HepG2 (cell line): ENCODE measurements around the gene ADARB2. TPM values are rescaled to one million over a fixed set of nuclear protein-coding genes. Genes with fewer than 3 reads are reported as not detected.

ENCODE experiments used
- ATAC-seq: fragments of 200-7000 bp; cut with Tn5 transposase; 3 replicates; pipeline ENCODE4 v1.9.1; 2020; ENCODE audit warnings: mild to moderate bottlenecking, moderate library complexity
- BruUV-seq: library from RNA; stranded (reverse); fragments of 400-500 nt; replicated peaks from 2 replicates; lab custom pipeline; 2021; lab: Mats Ljungman, UMichigan
- CTCF ChIA-PET: fragments of 300-600 bp; formaldehyde crosslinking; extraction: SDS; loops from one replicate; lab custom pipeline; 2021; ENCODE audit warnings: low total read pairs, inconsistent platforms, low intra/inter-chr PET ratio; lab: Yijun Ruan, JAX
- POLR2A ChIA-PET: fragments of 350-600 bp; sonication (Branson Sonifier 250); formaldehyde crosslinking; loops from one replicate; lab custom pipeline; 2020; ENCODE audit warnings: antibody characterized with exemption, inconsistent platforms; lab: Yijun Ruan, JAX
- DNase-seq: peaks from one replicate; pipeline ENCODE4 v3.0.0-alpha.2; 2015; ENCODE audit warnings: low spot score
- FAIRE-seq: peaks from 3 replicates; lab custom pipeline; 2011; peaks lifted over from hg19 to GRCh38; lab: Jason Lieb, UNC
- H2AFZ ChIP-seq: one replicate; pipeline ENCODE4 v1.6.1; 2011; ENCODE audit warnings: low read length, inconsistent platforms
- H3K27ac ChIP-seq: fragments of 300-600 bp; 3 replicates; pipeline ENCODE4 v1.8.0; 2011; ENCODE audit warnings: mixed run types, mild to moderate bottlenecking, mixed read lengths, low read length, inconsistent platforms; ENCODE audit not compliant: insufficient read depth; ENCODE audit errors: extremely low read length
- H3K27me3 ChIP-seq, 2 experiments: fragments of 200-600 bp in 1 of 2; 2 replicates in 1 of 2; 3 replicates in 1 of 2; pipeline versions ENCODE4 v1.6.0 to v1.8.0; 2011; ENCODE audit warnings: low read length in 2 of 2, mild to moderate bottlenecking in 2 of 2, moderate library complexity in 2 of 2, inconsistent platforms in 1 of 2; ENCODE audit not compliant: insufficient read depth in 2 of 2, control insufficient read depth in 1 of 2
- H3K36me3 ChIP-seq, 2 experiments: fragments of 200-600 bp in 1 of 2; replicated peaks in 1 of 2; 2 replicates in 1 of 2; 3 replicates in 1 of 2; pipeline versions ENCODE4 v1.5.1 to v1.8.0; 2011; ENCODE audit warnings: low read length in 2 of 2, inconsistent platforms in 1 of 2; ENCODE audit not compliant: insufficient read depth in 2 of 2, control insufficient read depth in 1 of 2
- H3K4me1 ChIP-seq: 2 replicates; pipeline ENCODE4 v1.5.1; 2012; ENCODE audit warnings: low read length, inconsistent platforms; ENCODE audit not compliant: insufficient read depth
- H3K4me2 ChIP-seq: 2 replicates; pipeline ENCODE4 v1.6.0; 2011; ENCODE audit warnings: low read depth, low read length, inconsistent platforms
- H3K4me3 ChIP-seq, 3 experiments: fragments of 200-600 bp in 1 of 3; sonication (generic), shearing (Covaris generic) in 1 of 3; replicated peaks in 1 of 3; 2 replicates each; pipeline ENCODE4 v1.5.1; 2011 to 2016; ENCODE audit warnings: low read length in 3 of 3, inconsistent platforms in 2 of 3, low read depth in 2 of 3, mild to moderate bottlenecking in 2 of 3, control low read depth in 1 of 3, mixed read lengths in 1 of 3; ENCODE audit not compliant: insufficient read depth in 1 of 3
- H3K79me2 ChIP-seq: one replicate; pipeline ENCODE4 v1.6.1; 2011; ENCODE audit warnings: low read length, inconsistent platforms; ENCODE audit not compliant: insufficient read depth
- H3K9ac ChIP-seq: 2 replicates; pipeline ENCODE4 v1.6.0; 2011; ENCODE audit warnings: mild to moderate bottlenecking, low read depth, low read length, inconsistent platforms; ENCODE audit not compliant: insufficient read depth
- H3K9me3 ChIP-seq: 2 replicates; pipeline ENCODE4 v1.5.1; 2012; ENCODE audit warnings: mild to moderate bottlenecking, low read length
- H4K20me1 ChIP-seq: 2 replicates; pipeline ENCODE4 v1.6.0; 2011; ENCODE audit warnings: inconsistent platforms, mild to moderate bottlenecking, low read length, moderate library complexity; ENCODE audit not compliant: insufficient read depth
- ISL2 ChIP-seq: sonication (generic); formaldehyde crosslinking; IDR thresholded peaks from 2 replicates; pipeline ENCODE4 v1.5.0; 2020; ENCODE audit warnings: missing genetic modification reagents
- MAZ ChIP-seq, 2 experiments: sonication (generic) in 1 of 2; formaldehyde crosslinking in 1 of 2; IDR thresholded peaks; 2 replicates each; pipeline versions ENCODE4 v1.5.0 to v1.6.1; 2012 to 2020; ENCODE audit warnings: low read depth in 2 of 2, mild to moderate bottlenecking in 2 of 2, borderline replicate concordance in 1 of 2, improper control_type of control experiment in 1 of 2, low read length in 1 of 2, missing genetic modification reagents in 1 of 2, moderate library complexity in 1 of 2
- NFIC ChIP-seq: IDR thresholded peaks from 2 replicates; pipeline ENCODE4 v1.6.1; 2012; ENCODE audit warnings: mild to moderate bottlenecking, low read length, inconsistent platforms
- RORA ChIP-seq: sonication (generic); formaldehyde crosslinking; IDR thresholded peaks from 2 replicates; pipeline ENCODE4 v1.5.0; 2020; ENCODE audit warnings: mild to moderate bottlenecking, missing genetic modification reagents, moderate library complexity
- TAF15 ChIP-seq: fragments of 200-400 bp; formaldehyde crosslinking; IDR thresholded peaks from one replicate; pipeline ENCODE4 v1.6.1; 2018; ENCODE audit warnings: mild to moderate bottlenecking, low read depth, low read length; ENCODE audit not compliant: poor library complexity, severe bottlenecking
- ZNF292 ChIP-seq: sonication (generic); formaldehyde crosslinking; IDR thresholded peaks from 2 replicates; pipeline ENCODE4 v1.8.1; 2022; ENCODE audit warnings: mild to moderate bottlenecking, low read depth, missing genetic modification reagents, borderline replicate concordance
- ZNF451 ChIP-seq: sonication (generic); formaldehyde crosslinking; IDR thresholded peaks from 2 replicates; pipeline ENCODE4 v1.5.0; 2020; ENCODE audit warnings: mild to moderate bottlenecking, missing genetic modification reagents
- ZNF670 ChIP-seq: sonication (generic); formaldehyde crosslinking; IDR thresholded peaks from 2 replicates; pipeline ENCODE4 v1.8.0; 2022; ENCODE audit warnings: mild to moderate bottlenecking, missing genetic modification reagents, borderline replicate concordance
- ZNF839 ChIP-seq: sonication (generic); formaldehyde crosslinking; IDR thresholded peaks from 2 replicates; pipeline ENCODE4 v1.4.0; 2020; ENCODE audit warnings: missing genetic modification reagents, mild to moderate bottlenecking, borderline replicate concordance
- WGBS: methylation state at CpG from one replicate; pipeline ENCODE4 v1.1.6; 2017; ENCODE audit warnings: low lambda C conversion rate; 5-methylcytosine and 5-hydroxymethylcytosine counted together
- in situ Hi-C: cut with HindIII; loops from 2 replicates; pipeline ENCODE4 v1.10.0; 2017; ENCODE audit warnings: low pct_unique_long_range_greater_than_20kb; ENCODE audit not compliant: extremely low pct_ligation_motif_present
- intact Hi-C: fragments of 100-400 bp; cut with micrococcal nuclease; formaldehyde crosslinking; loops from one replicate; pipeline ENCODE4 v1.10.0; 2022; ENCODE audit not compliant: unreplicated experiment
- polyA plus RNA-seq, 8 experiments: library from polyadenylated mRNA; depleted of rRNA in 3 of 8; stranded (reverse) in 7 of 8; unstranded in 1 of 8; fragments of >200 nt; fragmentation: Illumina TruSeq in 4 of 8; extraction: Trizol in 4 of 8; gene quantifications; 2 replicates each; pipeline versions ENCODE4 v1.2.1 to v1.2.3, GENCODE V29; 2011 to 2016; ENCODE audit warnings: low read depth in 4 of 8, missing spikeins in 1 of 8, mixed read lengths in 1 of 8; ENCODE audit not compliant: insufficient read depth in 1 of 8
- total RNA-seq, 5 experiments: library from RNA; depleted of rRNA; stranded (reverse); fragments of >200 nt; fragmentation: Illumina TruSeq; extraction: Trizol; gene quantifications; 2 replicates each; pipeline ENCODE4 v1.2.3, GENCODE V29; 2016; ENCODE audit warnings: low read depth in 1 of 5
- TF ChIP-seq, protein P1 (sequence below): sonication (generic); formaldehyde crosslinking; IDR thresholded peaks from 2 replicates; pipeline ENCODE4 v1.9.0; 2022; ENCODE audit warnings: low read depth, missing genetic modification reagents

ADARB2 gene
- total and polyA plus RNA-seq, 2 of the 13 experiments (the other 11 are each of a cell fraction or from before 2014, with no cell fraction given) = not detected

DNA sequence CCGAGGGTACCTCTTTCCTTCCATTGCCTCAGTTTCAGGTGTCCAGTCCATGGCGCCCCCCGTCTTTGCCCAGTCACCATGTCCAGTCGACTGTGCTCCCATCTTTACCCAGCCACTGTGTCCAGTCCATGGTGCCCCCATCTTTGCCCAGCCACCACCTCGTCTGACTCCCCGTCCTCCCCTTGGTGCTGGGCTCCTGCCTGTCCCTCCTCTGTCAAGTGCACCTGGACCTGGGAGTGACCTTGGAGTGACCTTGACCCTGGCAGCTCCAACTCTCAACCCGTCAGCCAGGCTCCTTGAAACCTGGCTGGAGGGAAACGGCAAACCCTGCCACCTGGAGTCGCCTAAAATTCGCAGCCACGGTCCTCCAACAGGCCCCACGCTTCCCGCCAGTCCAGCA, 180.2 kb downstream of the ADARB2 start:
- H3K79me2 ChIP-seq = no peaks in the 10 kb centered on the region
- no TSS peak for BruUV-seq
- no peak overlapping the region for H2AFZ ChIP-seq
- no peak overlapping the region for H3K9ac ChIP-seq
- no peak for ATAC-seq
- no peak overlapping the region for H3K4me3 ChIP-seq
- no peak for TF ChIP-seq MAZ (IDR thresholded peaks at IDR 0.05; ENCODE audit: borderline replicate concordance, low read depth, low read length)
- no peak for TF ChIP-seq MAZ (CRISPR knock-in tag; IDR thresholded peaks at IDR 0.05; ENCODE audit: low read depth)
- TF ChIP-seq, protein P1, sequence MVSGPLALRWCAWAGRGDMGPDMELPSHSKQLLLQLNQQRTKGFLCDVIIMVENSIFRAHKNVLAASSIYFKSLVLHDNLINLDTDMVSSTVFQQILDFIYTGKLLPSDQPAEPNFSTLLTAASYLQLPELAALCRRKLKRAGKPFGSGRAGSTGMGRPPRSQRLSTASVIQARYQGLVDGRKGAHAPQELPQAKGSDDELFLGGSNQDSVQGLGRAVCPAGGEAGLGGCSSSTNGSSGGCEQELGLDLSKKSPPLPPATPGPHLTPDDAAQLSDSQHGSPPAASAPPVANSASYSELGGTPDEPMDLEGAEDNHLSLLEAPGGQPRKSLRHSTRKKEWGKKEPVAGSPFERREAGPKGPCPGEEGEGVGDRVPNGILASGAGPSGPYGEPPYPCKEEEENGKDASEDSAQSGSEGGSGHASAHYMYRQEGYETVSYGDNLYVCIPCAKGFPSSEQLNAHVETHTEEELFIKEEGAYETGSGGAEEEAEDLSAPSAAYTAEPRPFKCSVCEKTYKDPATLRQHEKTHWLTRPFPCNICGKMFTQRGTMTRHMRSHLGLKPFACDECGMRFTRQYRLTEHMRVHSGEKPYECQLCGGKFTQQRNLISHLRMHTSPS (CRISPR knock-in tag) = no peak
- no peak for TF ChIP-seq ZNF670
- no peak for TF ChIP-seq ZNF839 (CRISPR knock-in tag)
- no peak for TF ChIP-seq ISL2 (CRISPR knock-in tag)
- no peak for TF ChIP-seq ZNF451
- TF ChIP-seq RORA = no peak
- no peak for TF ChIP-seq ZNF292
- TF ChIP-seq NFIC = no peak
- TF ChIP-seq TAF15 = no peak
- ChIA-PET POLR2A (no interaction called here), CTCF (no interaction called here)
- in situ Hi-C loops = no loop called here
- no peak overlapping the region for H3K4me2 ChIP-seq
- FAIRE-seq = no peak
- peaks cover 2 to 70% of the 10 kb centered on the region in 2 experiments for H3K27me3 ChIP-seq
- H3K27ac ChIP-seq = no peak overlapping the region
- no peaks in the 10 kb centered on the region for H3K9me3 ChIP-seq
- 27% methylated on average over 13 of the region's 13 CpGs for WGBS
- DNase-seq = no peak
- no peaks in the 10 kb centered on the region for H4K20me1 ChIP-seq
- H3K4me1 ChIP-seq = no peaks in the 10 kb centered on the region
- no peaks in the 10 kb centered on the region for H3K36me3 ChIP-seq
- intact Hi-C loops = no loop called here
